Natural killer cell (primary cell): ENCODE data around the gene CYP2C18. TPM values are rescaled to one million over a fixed set of nuclear protein-coding genes. Genes with fewer than 3 reads are reported as not detected.

ENCODE experiments used
- ATAC-seq, 3 donors: fragments of 150-1000 bp in 2 of 3; fragments of 200-7000 bp in 1 of 3; cut with Tn5 transposase; 1 replicate in 1 of 3; 2 replicates in 2 of 3; pipeline ENCODE4 v1.10.0; 2021; ENCODE audit warnings: mild to moderate bottlenecking in 2 of 3, moderate library complexity in 2 of 3
- DNase-seq, 2 donors: peaks; one replicate each; pipeline versions ENCODE4 v3.0.0 to v3.0.0-alpha.2; 2013 to 2021; ENCODE audit warnings: mixed read lengths in 1 of 2
- H3K27ac ChIP-seq: one replicate; pipeline ENCODE4 v1.5.1; 2013; ENCODE audit warnings: mild to moderate bottlenecking, low read length
- H3K27me3 ChIP-seq: one replicate; pipeline ENCODE4 v1.6.1; 2013; ENCODE audit warnings: low read length; ENCODE audit not compliant: control insufficient read depth, insufficient read depth
- H3K36me3 ChIP-seq: one replicate; pipeline ENCODE4 v1.6.1; 2013; ENCODE audit warnings: low read length; ENCODE audit not compliant: control insufficient read depth, insufficient read depth
- H3K4me1 ChIP-seq: one replicate; pipeline ENCODE4 v1.6.1; 2013; ENCODE audit warnings: low read length; ENCODE audit not compliant: control insufficient read depth, insufficient read depth
- H3K4me3 ChIP-seq: one replicate; pipeline ENCODE4 v1.5.1; 2013; ENCODE audit warnings: low read length
- H3K9me3 ChIP-seq: one replicate; pipeline ENCODE4 v1.6.1; 2013; ENCODE audit warnings: low read length; ENCODE audit not compliant: control insufficient read depth, insufficient read depth
- H3K27ac Mint-ChIP-seq, 2 donors: one replicate each; pipeline ENCODE4 v1.8.0; 2022; ENCODE audit warnings: mild to moderate bottlenecking in 2 of 2, mixed read lengths in 2 of 2, moderate library complexity in 1 of 2
- H3K27me3 Mint-ChIP-seq, 2 donors: one replicate each; pipeline ENCODE4 v1.8.0; 2022; ENCODE audit warnings: low read depth in 2 of 2, mixed read lengths in 2 of 2
- H3K36me3 Mint-ChIP-seq: one replicate; pipeline ENCODE4 v1.8.0; 2022; ENCODE audit warnings: mixed read lengths
- H3K4me1 Mint-ChIP-seq, 2 donors: one replicate each; pipeline ENCODE4 v1.8.0; 2022; ENCODE audit warnings: mixed read lengths in 2 of 2
- H3K4me3 Mint-ChIP-seq: one replicate; pipeline ENCODE4 v1.8.0; 2022; ENCODE audit warnings: mild to moderate bottlenecking, moderate library complexity, mixed read lengths
- H3K9me3 Mint-ChIP-seq, 2 donors: one replicate each; pipeline ENCODE4 v1.8.0; 2022; ENCODE audit warnings: mixed read lengths in 2 of 2
- WGBS: methylation state at CpG from one replicate; pipeline ENCODE4 v1.1.7; 2013; ENCODE audit warnings: missing lambda C conversion rate; ENCODE audit not compliant: insufficient coverage; 5-methylcytosine and 5-hydroxymethylcytosine counted together
- intact Hi-C: fragments of 100-400 bp; cut with micrococcal nuclease; formaldehyde crosslinking; loops from one replicate; pipeline ENCODE4 v1.14.2; 2022
- total RNA-seq, 4 donors: library from RNA; stranded (reverse); fragments of 120-200 nt in 1 of 4; gene quantifications; one replicate each; pipeline versions ENCODE4 v1.2.3 to v1.2.4, GENCODE V29; 2013 to 2022
- TF ChIP-seq, protein P1 (sequence below): fragments of 200-600 bp; IDR thresholded peaks from one replicate; pipeline ENCODE4 v1.8.0; 2022; ENCODE audit warnings: antibody characterized with exemption

Gene CYP2C18
- total RNA-seq, 3 donors from 2014 or later (not counting 1 experiment from before 2014, with no cell fraction given), result not detected

GRCh38 chr10:94687625-94688248 is 4.2 kb downstream of the CYP2C18 start:
- DNase-seq (no peak), ATAC-seq (no peak)
- Mint-ChIP-seq H3K4me3 (no peak overlapping the region), H3K4me1 (no peaks in the 10 kb centered on the region), H3K27ac (no peak overlapping the region), H3K27me3 (no peaks in the 10 kb centered on the region), H3K36me3 (peaks cover 5% of the 10 kb centered on the region), H3K9me3 (peaks cover 7 to 14% of the 10 kb centered on the region in 2 donors)
- TF ChIP-seq, protein P1, sequence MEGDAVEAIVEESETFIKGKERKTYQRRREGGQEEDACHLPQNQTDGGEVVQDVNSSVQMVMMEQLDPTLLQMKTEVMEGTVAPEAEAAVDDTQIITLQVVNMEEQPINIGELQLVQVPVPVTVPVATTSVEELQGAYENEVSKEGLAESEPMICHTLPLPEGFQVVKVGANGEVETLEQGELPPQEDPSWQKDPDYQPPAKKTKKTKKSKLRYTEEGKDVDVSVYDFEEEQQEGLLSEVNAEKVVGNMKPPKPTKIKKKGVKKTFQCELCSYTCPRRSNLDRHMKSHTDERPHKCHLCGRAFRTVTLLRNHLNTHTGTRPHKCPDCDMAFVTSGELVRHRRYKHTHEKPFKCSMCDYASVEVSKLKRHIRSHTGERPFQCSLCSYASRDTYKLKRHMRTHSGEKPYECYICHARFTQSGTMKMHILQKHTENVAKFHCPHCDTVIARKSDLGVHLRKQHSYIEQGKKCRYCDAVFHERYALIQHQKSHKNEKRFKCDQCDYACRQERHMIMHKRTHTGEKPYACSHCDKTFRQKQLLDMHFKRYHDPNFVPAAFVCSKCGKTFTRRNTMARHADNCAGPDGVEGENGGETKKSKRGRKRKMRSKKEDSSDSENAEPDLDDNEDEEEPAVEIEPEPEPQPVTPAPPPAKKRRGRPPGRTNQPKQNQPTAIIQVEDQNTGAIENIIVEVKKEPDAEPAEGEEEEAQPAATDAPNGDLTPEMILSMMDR, result no peak
- Histone ChIP-seq H3K9me3 (no peaks in the 10 kb centered on the region), H3K36me3 (no peaks in the 10 kb centered on the region), H3K27ac (no peak overlapping the region), H3K4me1 (no peaks in the 10 kb centered on the region), H3K4me3 (no peak overlapping the region), H3K27me3 (no peaks in the 10 kb centered on the region)
- 92% methylated on average over 10 of the region's 11 CpGs for WGBS
- intact Hi-C loops, result no loop called here

- ATAC-seq (no peak), DNase-seq (no peak)
- Mint-ChIP-seq H3K9me3 (peaks cover 7 to 13% of the 10 kb centered on the region in 2 donors), H3K27me3 (no peaks in the 10 kb centered on the region), H3K27ac (no peak overlapping the region), H3K4me3 (no peak overlapping the region), H3K36me3 (no peaks in the 10 kb centered on the region), H3K4me1 (no peaks in the 10 kb centered on the region)
- no peaks in the 10 kb centered on the region for H3K36me3 ChIP-seq
- H3K4me1 ChIP-seq, result no peaks in the 10 kb centered on the region
- no CpG with 5 or more reads among the region's 1 CpG for WGBS
- no peaks in the 10 kb centered on the region for H3K9me3 ChIP-seq
- H3K27ac ChIP-seq, result no peak overlapping the region
- no peaks in the 10 kb centered on the region for H3K27me3 ChIP-seq
- TF ChIP-seq, protein P1, result no peak
- intact Hi-C loops, result no loop called here
- H3K4me3 ChIP-seq, result no peak overlapping the region
These were observed 22.6 kb downstream of the CYP2C18 start for GRCh38 chr10:94706089-94706488.

- no peaks in the 10 kb centered on the region for H3K36me3 ChIP-seq
- Mint-ChIP-seq H3K4me3 (no peak overlapping the region), H3K27ac (no peak overlapping the region), H3K36me3 (no peaks in the 10 kb centered on the region), H3K4me1 (no peaks in the 10 kb centered on the region), H3K27me3 (no peaks in the 10 kb centered on the region), H3K9me3 (peaks cover 9 to 10% of the 10 kb centered on the region in 2 donors)
- no peaks in the 10 kb centered on the region for H3K27me3 ChIP-seq
- no peaks in the 10 kb centered on the region for H3K4me1 ChIP-seq
- ATAC-seq (no peak), DNase-seq (no peak)
- H3K27ac ChIP-seq, result no peak overlapping the region
- no peak overlapping the region for H3K4me3 ChIP-seq
- TF ChIP-seq, protein P1, result no peak
- no peaks in the 10 kb centered on the region for H3K9me3 ChIP-seq
- intact Hi-C loops, result no loop called here
These were observed 27.0 kb downstream of the CYP2C18 start for GRCh38 chr10:94710578-94710977.

DNA sequence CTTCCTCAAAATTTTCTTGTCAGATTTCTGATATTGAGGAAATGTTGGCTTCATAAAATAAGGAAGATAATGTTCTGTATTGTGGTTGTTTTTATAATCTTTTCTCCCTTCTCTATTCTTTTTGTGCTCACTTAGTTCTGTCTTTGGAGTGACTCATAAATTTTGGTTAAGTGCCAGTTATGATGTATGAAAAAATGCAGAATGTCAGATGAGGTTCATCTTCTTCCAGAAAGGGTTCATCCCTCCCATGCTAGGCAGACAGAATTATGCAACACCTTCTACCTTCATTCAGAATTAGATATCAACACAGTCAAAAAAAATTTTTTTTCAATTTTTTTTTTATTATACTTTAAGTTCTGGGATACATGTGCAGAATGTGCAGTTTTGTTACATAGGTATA is 42.3 kb downstream of the CYP2C18 start:
- H3K36me3 ChIP-seq, result no peaks in the 10 kb centered on the region
- Mint-ChIP-seq H3K9me3 (peaks cover 2 to 10% of the 10 kb centered on the region in 2 donors), H3K4me3 (no peak overlapping the region), H3K4me1 (no peaks in the 10 kb centered on the region), H3K27me3 (no peaks in the 10 kb centered on the region), H3K27ac (no peak overlapping the region), H3K36me3 (no peaks in the 10 kb centered on the region)
- no peaks in the 10 kb centered on the region for H3K27me3 ChIP-seq
- no peak overlapping the region for H3K27ac ChIP-seq
- no peaks in the 10 kb centered on the region for H3K4me1 ChIP-seq
- H3K9me3 ChIP-seq, result no peaks in the 10 kb centered on the region
- DNase-seq, result no peak
- no peak overlapping the region for H3K4me3 ChIP-seq
- TF ChIP-seq, protein P1, result no peak
- intact Hi-C loops, result no loop called here
- ATAC-seq, result no peak
